HL-60 (cell line): ENCODE measurements around the gene DCAF15.

Experiments
- POLR2AphosphoS5 ChIP-seq: IDR thresholded peaks from 2 replicates; pipeline ENCODE4 v1.6.1; 2012; ENCODE audit warnings: low read depth
- TF ChIP-seq, protein P1 (sequence below): IDR thresholded peaks from one replicate; pipeline ENCODE4 v1.5.1; 2011; ENCODE audit warnings: low read length, control low read depth, inconsistent platforms; ENCODE audit not compliant: insufficient read depth

DNA sequence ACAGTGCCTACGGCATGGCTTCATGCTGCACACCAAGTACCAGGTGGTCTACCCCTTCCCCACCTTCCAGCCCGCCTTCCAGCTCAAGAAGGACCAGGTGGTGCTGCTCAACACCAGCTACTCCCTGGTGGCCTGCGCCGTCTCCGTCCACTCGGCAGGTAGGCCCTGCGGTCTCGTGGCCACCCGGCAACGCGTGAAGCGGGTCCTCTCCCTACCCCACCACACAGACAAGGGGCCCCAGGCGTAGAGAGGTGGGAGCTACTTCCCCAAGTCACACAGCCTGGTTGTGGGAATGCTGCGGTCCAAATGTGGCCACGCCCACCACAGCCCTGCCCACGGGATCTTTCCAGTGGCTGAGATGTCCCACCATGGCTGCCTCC is 4.0 kb downstream of the DCAF15 start:
- TF ChIP-seq, protein P1, sequence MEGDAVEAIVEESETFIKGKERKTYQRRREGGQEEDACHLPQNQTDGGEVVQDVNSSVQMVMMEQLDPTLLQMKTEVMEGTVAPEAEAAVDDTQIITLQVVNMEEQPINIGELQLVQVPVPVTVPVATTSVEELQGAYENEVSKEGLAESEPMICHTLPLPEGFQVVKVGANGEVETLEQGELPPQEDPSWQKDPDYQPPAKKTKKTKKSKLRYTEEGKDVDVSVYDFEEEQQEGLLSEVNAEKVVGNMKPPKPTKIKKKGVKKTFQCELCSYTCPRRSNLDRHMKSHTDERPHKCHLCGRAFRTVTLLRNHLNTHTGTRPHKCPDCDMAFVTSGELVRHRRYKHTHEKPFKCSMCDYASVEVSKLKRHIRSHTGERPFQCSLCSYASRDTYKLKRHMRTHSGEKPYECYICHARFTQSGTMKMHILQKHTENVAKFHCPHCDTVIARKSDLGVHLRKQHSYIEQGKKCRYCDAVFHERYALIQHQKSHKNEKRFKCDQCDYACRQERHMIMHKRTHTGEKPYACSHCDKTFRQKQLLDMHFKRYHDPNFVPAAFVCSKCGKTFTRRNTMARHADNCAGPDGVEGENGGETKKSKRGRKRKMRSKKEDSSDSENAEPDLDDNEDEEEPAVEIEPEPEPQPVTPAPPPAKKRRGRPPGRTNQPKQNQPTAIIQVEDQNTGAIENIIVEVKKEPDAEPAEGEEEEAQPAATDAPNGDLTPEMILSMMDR: no peak
- no peak for TF ChIP-seq POLR2AphosphoS5
